NB4 (cell line): ENCODE measurements around the gene DNAAF1.

Experiments used
- POLR2A ChIP-seq: IDR thresholded peaks from 2 replicates; pipeline ENCODE4 v1.6.1; 2011; ENCODE audit warnings: mild to moderate bottlenecking; ENCODE audit not compliant: insufficient read length; ENCODE audit errors: extremely low read depth
- TF ChIP-seq, protein P1 (sequence below): IDR thresholded peaks from one replicate; pipeline ENCODE4 v1.5.1; 2012; ENCODE audit warnings: low read depth, low read length

DNA sequence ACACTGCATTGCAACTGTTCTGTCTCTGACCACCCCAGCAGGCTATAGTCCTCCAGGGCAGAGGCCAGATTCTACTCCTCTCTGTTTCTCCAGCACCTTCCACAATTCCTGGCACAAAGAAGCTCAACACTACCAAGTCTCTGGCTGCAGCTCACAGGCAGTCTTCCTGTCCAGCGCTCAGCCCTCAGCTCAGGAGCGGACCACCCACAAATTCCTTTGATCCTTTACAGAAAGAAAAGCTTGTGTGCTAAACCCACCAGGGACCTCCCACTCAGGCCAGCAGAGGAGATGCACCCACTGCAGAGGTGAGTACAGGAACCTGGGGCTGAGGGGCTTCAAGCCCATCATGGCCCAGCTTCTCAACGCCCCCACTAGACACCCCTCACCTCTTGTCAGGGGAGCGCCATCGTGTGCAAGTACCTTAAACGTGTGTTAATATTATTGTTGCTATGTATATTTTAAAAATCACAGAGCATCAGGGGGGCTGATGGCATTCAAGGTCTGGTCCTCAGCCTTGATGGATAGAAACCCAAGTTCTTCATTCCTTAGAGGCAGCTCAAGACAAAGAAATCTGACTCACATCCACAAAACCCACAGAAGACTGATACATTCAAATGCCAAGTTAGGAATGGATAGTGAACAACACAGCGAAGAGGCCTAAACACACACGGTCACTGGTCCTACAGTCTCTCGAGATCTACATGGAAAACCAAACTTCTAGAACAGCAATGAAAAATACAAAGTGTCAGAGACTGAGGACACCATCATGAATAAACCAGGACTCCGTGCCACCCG, 8.6 kb upstream of the DNAAF1 start:
- TF ChIP-seq, protein P1, sequence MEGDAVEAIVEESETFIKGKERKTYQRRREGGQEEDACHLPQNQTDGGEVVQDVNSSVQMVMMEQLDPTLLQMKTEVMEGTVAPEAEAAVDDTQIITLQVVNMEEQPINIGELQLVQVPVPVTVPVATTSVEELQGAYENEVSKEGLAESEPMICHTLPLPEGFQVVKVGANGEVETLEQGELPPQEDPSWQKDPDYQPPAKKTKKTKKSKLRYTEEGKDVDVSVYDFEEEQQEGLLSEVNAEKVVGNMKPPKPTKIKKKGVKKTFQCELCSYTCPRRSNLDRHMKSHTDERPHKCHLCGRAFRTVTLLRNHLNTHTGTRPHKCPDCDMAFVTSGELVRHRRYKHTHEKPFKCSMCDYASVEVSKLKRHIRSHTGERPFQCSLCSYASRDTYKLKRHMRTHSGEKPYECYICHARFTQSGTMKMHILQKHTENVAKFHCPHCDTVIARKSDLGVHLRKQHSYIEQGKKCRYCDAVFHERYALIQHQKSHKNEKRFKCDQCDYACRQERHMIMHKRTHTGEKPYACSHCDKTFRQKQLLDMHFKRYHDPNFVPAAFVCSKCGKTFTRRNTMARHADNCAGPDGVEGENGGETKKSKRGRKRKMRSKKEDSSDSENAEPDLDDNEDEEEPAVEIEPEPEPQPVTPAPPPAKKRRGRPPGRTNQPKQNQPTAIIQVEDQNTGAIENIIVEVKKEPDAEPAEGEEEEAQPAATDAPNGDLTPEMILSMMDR: no peak
- no peak for TF ChIP-seq POLR2A
